ENCODE results near the gene FRMD3. TPM values are rescaled to one million over a fixed set of nuclear protein-coding genes. Genes with fewer than 3 reads are reported as not detected.

The FRMD3 gene
- total and polyA plus RNA-seq, 8 donors, result 1.3 to 18.0 (median 4.1) TPM

DNA sequence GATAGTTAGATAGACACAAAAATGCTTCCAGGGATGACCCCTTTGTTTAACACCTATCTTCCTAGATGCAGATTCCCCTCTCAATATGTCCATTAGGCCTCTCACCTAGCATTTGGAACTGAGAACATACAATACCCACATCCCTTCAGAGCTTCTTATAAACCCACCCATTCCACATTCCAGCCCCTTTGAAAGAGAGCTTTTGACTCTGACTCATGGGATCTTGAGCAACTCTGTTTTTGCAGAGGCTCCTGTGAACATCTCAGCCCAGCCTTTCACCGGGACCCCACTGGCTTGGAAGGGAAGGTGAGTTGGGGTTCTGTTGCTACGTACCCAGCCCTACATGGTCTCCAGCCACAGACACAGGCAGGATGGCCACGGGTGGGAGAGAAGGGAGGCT is 195.5 kb downstream of the FRMD3 start:
- intact Hi-C loops (cut with DNase I; ENCODE audit: low total_unique reads), result no loop called here
- H3K4me3 ChIP-seq, result no peak overlapping the region

DNA sequence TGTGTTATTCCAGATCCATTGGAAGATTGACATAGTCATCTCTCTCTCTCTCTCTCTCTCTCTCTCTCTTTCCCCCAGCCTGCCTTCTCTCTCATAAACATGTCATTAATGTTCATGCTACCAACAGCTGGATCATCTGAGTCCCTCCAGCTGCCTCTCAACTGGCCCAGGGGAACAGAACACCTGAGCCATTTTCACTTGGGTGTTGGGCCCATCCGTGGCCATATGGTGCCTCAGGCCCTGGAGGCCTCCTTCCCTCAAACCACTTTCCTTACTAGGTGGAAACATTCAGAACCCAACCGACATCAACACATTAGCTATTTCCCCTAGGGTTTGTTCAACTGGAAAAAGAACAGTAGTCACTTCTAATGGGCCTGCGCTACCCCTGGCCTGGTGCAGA is 196.2 kb downstream of the FRMD3 start:
- TF ChIP-seq POLR2A (IDR thresholded peaks at IDR 0.05) (no peak), POLR2AphosphoS5 (IDR thresholded peaks at IDR 0.05) (no peak), EP300 (IDR thresholded peaks at IDR 0.05) (no peak)
- TF ChIP-seq, protein P1, sequence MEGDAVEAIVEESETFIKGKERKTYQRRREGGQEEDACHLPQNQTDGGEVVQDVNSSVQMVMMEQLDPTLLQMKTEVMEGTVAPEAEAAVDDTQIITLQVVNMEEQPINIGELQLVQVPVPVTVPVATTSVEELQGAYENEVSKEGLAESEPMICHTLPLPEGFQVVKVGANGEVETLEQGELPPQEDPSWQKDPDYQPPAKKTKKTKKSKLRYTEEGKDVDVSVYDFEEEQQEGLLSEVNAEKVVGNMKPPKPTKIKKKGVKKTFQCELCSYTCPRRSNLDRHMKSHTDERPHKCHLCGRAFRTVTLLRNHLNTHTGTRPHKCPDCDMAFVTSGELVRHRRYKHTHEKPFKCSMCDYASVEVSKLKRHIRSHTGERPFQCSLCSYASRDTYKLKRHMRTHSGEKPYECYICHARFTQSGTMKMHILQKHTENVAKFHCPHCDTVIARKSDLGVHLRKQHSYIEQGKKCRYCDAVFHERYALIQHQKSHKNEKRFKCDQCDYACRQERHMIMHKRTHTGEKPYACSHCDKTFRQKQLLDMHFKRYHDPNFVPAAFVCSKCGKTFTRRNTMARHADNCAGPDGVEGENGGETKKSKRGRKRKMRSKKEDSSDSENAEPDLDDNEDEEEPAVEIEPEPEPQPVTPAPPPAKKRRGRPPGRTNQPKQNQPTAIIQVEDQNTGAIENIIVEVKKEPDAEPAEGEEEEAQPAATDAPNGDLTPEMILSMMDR (IDR thresholded peaks at IDR 0.05), result no peak
- Histone ChIP-seq H3K9me3 (no peaks in the 10 kb centered on the region), H3K4me3 (no peak overlapping the region), H3K36me3 (peaks cover 0 to 12% (median 0%) of the 10 kb centered on the region in 4 donors), H3K27me3 (no peaks in the 10 kb centered on the region), H3K4me1 (no peaks in the 10 kb centered on the region), H3K27ac (no peak overlapping the region)
- WGBS, 5 donors, result 94 to 97% (median 94%) methylated on average over 3 of the region's 3 CpGs
- DNase-seq, result no peak
- intact Hi-C loops (cut with DNase I; ENCODE audit: low total_unique reads), result no loop called here

More for the DNA sequence above, 195.5 kb downstream of the FRMD3 start:
- DNase-seq, result no peak
- Histone ChIP-seq H3K9me3 (no peaks in the 10 kb centered on the region), H3K4me1 (no peaks in the 10 kb centered on the region), H3K27ac (no peak overlapping the region), H3K36me3 (peaks cover 0 to 12% (median 0%) of the 10 kb centered on the region in 4 donors), H3K27me3 (no peaks in the 10 kb centered on the region)
- 83 to 92% (median 90%) methylated on average over 3 of the region's 3 CpGs for whole genome bisulfite sequencing, 5 donors
- TF ChIP-seq EP300 (IDR thresholded peaks at IDR 0.05) (no peak), POLR2AphosphoS5 (IDR thresholded peaks at IDR 0.05) (no peak)

DNA sequence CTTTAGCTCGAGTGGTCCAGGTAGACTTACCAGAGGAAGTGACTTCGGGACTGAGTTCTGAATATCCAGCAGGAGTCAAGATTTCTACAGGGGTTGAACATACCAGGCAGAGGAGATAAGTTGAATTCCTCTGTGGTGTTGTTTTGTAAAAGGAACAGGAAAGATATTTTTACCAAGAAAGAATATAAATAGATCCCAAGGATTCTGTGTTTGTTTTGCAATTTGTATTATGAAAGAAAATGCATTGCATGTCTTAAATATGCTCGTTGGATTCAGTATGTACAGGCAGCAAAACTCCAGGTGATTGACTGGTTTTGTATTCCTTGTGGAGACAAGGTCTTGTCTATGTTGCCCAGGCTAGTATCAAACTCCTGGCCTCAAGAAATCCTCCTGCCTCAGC is 197.8 kb downstream of the FRMD3 start:
- H3K4me1 ChIP-seq, result no peaks in the 10 kb centered on the region
- no peak overlapping the region for H3K4me3 ChIP-seq
- 75 to 85% (median 79%) methylated on average over 3 of the region's 3 CpGs for WGBS, 5 donors
- no peak for DNase-seq
- TF ChIP-seq POLR2A (IDR thresholded peaks at IDR 0.05) (no peak), EP300 (IDR thresholded peaks at IDR 0.05) (no peak), POLR2AphosphoS5 (IDR thresholded peaks at IDR 0.05) (no peak)
- TF ChIP-seq, protein P1 (IDR thresholded peaks at IDR 0.05), result no peak
- no peaks in the 10 kb centered on the region for H3K9me3 ChIP-seq
- intact Hi-C loops (cut with DNase I; ENCODE audit: low total_unique reads), result no loop called here
- no peak overlapping the region for H3K27ac ChIP-seq
- no peaks in the 10 kb centered on the region for H3K27me3 ChIP-seq
- peaks cover 0 to 12% (median 0%) of the 10 kb centered on the region in 4 donors for H3K36me3 ChIP-seq

DNA sequence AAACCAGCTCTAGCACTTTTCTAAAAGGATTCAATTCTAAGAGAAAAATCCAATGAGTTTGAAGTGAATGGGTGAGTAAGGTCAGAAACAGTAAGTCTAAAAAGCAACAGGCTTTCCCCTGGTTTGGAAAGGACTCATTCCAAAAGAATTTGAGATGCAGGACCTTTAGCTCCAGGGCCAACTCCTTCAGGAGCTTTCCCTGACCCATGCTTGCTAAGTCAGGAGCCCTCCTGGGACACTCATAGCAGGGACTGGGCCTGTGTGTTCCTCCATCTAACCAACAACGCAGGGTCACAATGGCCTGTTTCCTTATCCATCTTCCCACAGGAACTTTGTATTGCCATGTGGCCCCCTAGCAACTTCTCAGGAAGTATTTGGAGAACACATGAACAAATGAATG is 198.8 kb downstream of the FRMD3 start:
- Histone ChIP-seq H3K4me1 (no peaks in the 10 kb centered on the region), H3K4me3 (no peak overlapping the region), H3K36me3 (peaks cover 0 to 12% (median 0%) of the 10 kb centered on the region in 4 donors), H3K27ac (no peak overlapping the region), H3K27me3 (no peaks in the 10 kb centered on the region), H3K9me3 (no peaks in the 10 kb centered on the region)
- no peak for TF ChIP-seq EP300 (IDR thresholded peaks at IDR 0.05)
- TF ChIP-seq, protein P1 (IDR thresholded peaks at IDR 0.05), result no peak
- TF ChIP-seq POLR2AphosphoS5 (IDR thresholded peaks at IDR 0.05), result no peak
- no peak for TF ChIP-seq POLR2A (IDR thresholded peaks at IDR 0.05)
- no peak for DNase-seq
- intact Hi-C loops (cut with DNase I; ENCODE audit: low total_unique reads), result loop anchor here (10.0 kb wide), 1 partner anchor 305 kb away; no protein-coding TSS in a partner anchor
- 80 to 100% (median 94%) methylated on average over 1 of the region's 1 CpG for WGBS, 5 donors

DNA sequence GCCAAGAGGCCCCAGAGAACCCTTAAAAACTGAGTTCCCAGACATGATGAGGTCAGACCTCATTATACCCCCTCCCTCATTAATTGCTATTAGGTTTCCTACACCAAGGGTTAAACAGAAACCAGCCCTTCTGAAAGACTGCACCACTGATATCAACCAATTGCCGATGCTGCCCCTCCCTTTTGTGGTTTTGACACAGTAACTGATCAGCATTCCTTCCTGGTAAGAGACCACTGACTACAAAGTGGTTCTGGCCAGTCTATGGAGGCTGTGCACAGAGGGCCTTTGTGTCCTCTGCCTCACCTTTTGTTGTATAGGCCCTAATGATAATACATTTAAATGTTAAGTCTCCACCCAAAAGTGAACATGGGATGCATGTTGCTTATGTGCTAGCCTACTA is 201.5 kb downstream of the FRMD3 start:
- Histone ChIP-seq H3K27me3 (no peaks in the 10 kb centered on the region), H3K9me3 (no peaks in the 10 kb centered on the region), H3K4me3 (no peak overlapping the region), H3K36me3 (peaks cover 0 to 6% (median 0%) of the 10 kb centered on the region in 4 donors), H3K4me1 (no peaks in the 10 kb centered on the region), H3K27ac (no peak overlapping the region)
- intact Hi-C loops (cut with DNase I; ENCODE audit: low total_unique reads), result loop anchor here (10.0 kb wide), 1 partner anchor 308 kb away; no protein-coding TSS in a partner anchor
- TF ChIP-seq POLR2A (IDR thresholded peaks at IDR 0.05), result no peak
- TF ChIP-seq EP300 (IDR thresholded peaks at IDR 0.05), result no peak
- TF ChIP-seq, protein P1 (IDR thresholded peaks at IDR 0.05), result no peak
- peak in 1 of 2 donors; percentile 11 for DNase-seq
- WGBS, 5 donors, result 14 to 38% (median 24%) methylated on average over 1 of the region's 1 CpG
